ENCODE results near the gene FFAR2.
A peak's percentile ranks its signal among the peaks of the same experiment; 100 is the strongest.
"Not testable (repeated sequence)": the region's sequence is repeated elsewhere in the genome, so short reads cannot be mapped to it uniquely, and the experiment has no call there.

FFAR2 gene

GRCh38 chr19:35458192-35458591, 10.1 kb downstream of the FFAR2 start:
- no peak for DNase-seq

- DNase-seq, result no peak
Measured at GRCh38 chr19:35458731-35459391, 10.8 kb downstream of the FFAR2 start.

GRCh38 chr19:35459414-35460082, 11.5 kb downstream of the FFAR2 start:
- DNase-seq, result no peak

- DNase-seq, result no peak
Measured at GRCh38 chr19:35460608-35461007, 12.6 kb downstream of the FFAR2 start.

GRCh38 chr19:35461060-35461459, 13.0 kb downstream of the FFAR2 start:
- DNase-seq, result no peak

- not testable (repeated sequence) for DNase-seq
Measured at GRCh38 chr19:35461788-35462187, 13.7 kb downstream of the FFAR2 start.

GRCh38 chr19:35462476-35462953, 14.5 kb downstream of the FFAR2 start:
- DNase-seq, result no peak

GRCh38 chr19:35462956-35463355, 14.9 kb downstream of the FFAR2 start:
- not testable (repeated sequence) for DNase-seq

- no peak for DNase-seq
Measured at GRCh38 chr19:35466259-35466658, 18.2 kb downstream of the FFAR2 start.

GRCh38 chr19:35468637-35469036, 20.6 kb downstream of the FFAR2 start:
- no peak for DNase-seq

GRCh38 chr19:35470128-35470527, 22.1 kb downstream of the FFAR2 start:
- no peak for DNase-seq

GRCh38 chr19:35471075-35471474, 23.0 kb downstream of the FFAR2 start:
- DNase-seq, result not testable (repeated sequence)

GRCh38 chr19:35471946-35472345, 23.9 kb downstream of the FFAR2 start:
- DNase-seq, result no peak

- no peak for DNase-seq
Measured at GRCh38 chr19:35474104-35474503, 26.0 kb downstream of the FFAR2 start.

GRCh38 chr19:35474594-35474993, 26.5 kb downstream of the FFAR2 start:
- not testable (repeated sequence) for DNase-seq

GRCh38 chr19:35476149-35476548, 28.1 kb downstream of the FFAR2 start:
- no peak for DNase-seq

GRCh38 chr19:35478794-35479677, 31.0 kb downstream of the FFAR2 start:
- DNase-seq, result peak; percentile 49

- DNase-seq, result no peak
Measured at GRCh38 chr19:35483089-35483488, 35.0 kb downstream of the FFAR2 start.

- DNase-seq, result no peak
Measured at GRCh38 chr19:35484252-35485036, 36.4 kb downstream of the FFAR2 start.

- DNase-seq, result no peak
Measured at GRCh38 chr19:35486268-35486708, 38.2 kb downstream of the FFAR2 start.

GRCh38 chr19:35487656-35488182, 39.7 kb downstream of the FFAR2 start:
- no peak for DNase-seq

- DNase-seq, result no peak
Measured at GRCh38 chr19:35488677-35489076, 40.6 kb downstream of the FFAR2 start.

All from NCI-H2081 treated with DMSO at 0.1 percent for 48 hours (cell line).